ENCODE measurements around the gene CNBP. TPM values are rescaled to one million over a fixed set of nuclear protein-coding genes. Genes with fewer than 3 reads are reported as not detected.

The CNBP gene
- total RNA-seq, 1 experiment from 2014 or later: 438 TPM

DNA sequence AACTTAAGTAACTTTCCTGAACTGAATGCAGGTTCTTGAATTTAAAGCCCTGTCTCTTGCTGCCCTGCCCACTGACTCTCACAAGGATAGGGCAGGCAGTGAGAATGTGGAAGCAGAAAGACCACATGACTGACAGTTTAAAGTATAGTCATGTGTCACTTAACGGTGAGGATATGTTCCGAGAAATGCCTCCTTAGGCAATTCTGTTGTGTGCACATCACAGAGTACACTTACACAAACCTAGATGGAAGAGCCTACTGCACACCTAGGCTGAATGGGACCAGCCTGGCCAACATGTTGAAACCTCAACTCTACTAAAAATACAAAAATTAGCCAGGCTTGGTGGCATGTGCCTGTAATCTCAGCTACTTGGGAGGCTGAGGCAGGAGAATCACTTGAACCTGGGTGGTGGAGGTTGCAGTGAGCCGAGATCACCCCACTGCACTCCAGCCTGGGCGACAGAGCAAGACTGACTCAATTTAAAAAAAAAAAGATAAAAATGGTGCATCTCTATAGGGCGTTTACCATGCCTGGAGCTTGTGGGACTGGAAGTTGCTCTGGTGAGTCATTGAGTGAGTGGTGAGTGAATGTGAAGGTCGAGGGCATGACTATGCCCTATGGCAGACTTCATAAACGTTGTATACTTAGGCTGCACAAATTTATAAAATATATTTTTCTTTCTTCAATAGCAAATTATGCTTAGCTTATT is 46.8 kb upstream of the CNBP start:
- Histone ChIP-seq H3K36me3 (ENCODE audit: insufficient read depth, low read length, poor library complexity, severe bottlenecking) (no peaks in the 10 kb centered on the region), H3K27me3 (replicated peaks; ENCODE audit: insufficient read depth, low read depth, low read length, poor library complexity) (no peaks in the 10 kb centered on the region), H3K27ac (ENCODE audit: low read depth, low read length, poor library complexity, severe bottlenecking) (no peak overlapping the region), H3K4me3 (ENCODE audit: low read depth, low read length, poor library complexity, severe bottlenecking) (no peak overlapping the region), H3K4me1 (ENCODE audit: insufficient read depth, low read length, poor library complexity, severe bottlenecking) (peaks cover 4% of the 10 kb centered on the region), H3K9me3 (ENCODE audit: low read depth, low read length, poor library complexity, severe bottlenecking) (no peaks in the 10 kb centered on the region)
- no peak for DNase-seq (ENCODE audit: low spot score)
- intact Hi-C loops (cut with micrococcal nuclease; ENCODE audit: unreplicated experiment): no loop called here
- CTCF ChIA-PET: no interaction called here
- BruUV-seq (replicated peaks): no TSS peak
- TF ChIP-seq EZH2 (IDR thresholded peaks at IDR 0.05; ENCODE audit: borderline replicate concordance, low read depth, low read length, poor library complexity, severe bottlenecking): no peak
- TF ChIP-seq, protein P1, sequence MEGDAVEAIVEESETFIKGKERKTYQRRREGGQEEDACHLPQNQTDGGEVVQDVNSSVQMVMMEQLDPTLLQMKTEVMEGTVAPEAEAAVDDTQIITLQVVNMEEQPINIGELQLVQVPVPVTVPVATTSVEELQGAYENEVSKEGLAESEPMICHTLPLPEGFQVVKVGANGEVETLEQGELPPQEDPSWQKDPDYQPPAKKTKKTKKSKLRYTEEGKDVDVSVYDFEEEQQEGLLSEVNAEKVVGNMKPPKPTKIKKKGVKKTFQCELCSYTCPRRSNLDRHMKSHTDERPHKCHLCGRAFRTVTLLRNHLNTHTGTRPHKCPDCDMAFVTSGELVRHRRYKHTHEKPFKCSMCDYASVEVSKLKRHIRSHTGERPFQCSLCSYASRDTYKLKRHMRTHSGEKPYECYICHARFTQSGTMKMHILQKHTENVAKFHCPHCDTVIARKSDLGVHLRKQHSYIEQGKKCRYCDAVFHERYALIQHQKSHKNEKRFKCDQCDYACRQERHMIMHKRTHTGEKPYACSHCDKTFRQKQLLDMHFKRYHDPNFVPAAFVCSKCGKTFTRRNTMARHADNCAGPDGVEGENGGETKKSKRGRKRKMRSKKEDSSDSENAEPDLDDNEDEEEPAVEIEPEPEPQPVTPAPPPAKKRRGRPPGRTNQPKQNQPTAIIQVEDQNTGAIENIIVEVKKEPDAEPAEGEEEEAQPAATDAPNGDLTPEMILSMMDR (conservative IDR thresholded peaks at IDR 0.05; ENCODE audit: low read depth, low read length): no peak
- POLR2A ChIA-PET (ENCODE audit: low non-redundant PET): no interaction called here

DNA sequence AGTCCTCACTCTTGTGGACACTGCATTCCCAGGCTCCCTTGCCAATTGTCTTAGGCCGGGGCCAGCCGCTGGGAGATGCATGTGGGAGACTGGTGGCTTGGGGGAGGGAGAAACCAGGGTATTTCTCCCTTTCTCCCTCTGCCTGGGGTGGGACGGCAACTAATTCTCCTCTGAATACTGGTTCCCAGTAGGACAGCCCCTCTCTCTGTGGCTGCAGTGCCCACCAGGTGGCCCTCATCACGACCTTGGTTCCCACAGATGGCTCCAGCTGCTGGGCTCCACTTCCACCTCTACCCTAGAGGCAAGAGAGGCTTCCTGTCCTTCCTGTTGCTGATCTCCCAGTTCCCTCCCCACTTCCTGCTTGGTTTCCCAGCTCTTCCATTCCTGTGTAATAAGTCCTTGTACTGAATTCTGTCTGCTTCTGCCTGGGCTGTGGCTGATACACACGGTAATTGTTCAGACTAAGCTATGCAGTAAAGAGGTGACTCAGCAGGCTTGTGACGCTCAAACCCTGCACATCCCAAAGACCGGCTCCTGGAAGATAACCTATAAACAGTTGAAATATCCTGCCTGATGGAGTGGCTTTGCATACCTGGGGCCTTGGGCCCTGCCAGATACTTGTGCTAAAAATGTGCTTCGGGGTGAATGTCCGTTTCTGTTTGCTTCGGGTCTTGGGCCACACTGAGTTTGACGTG is 45.3 kb upstream of the CNBP start:
- DNase-seq (ENCODE audit: low spot score): peak; percentile 33
- POLR2A ChIA-PET (ENCODE audit: low non-redundant PET): no interaction called here
- H3K27me3 ChIP-seq (replicated peaks; ENCODE audit: insufficient read depth, low read depth, low read length, poor library complexity): no peaks in the 10 kb centered on the region
- CTCF ChIA-PET: no interaction called here
- H3K36me3 ChIP-seq (ENCODE audit: insufficient read depth, low read length, poor library complexity, severe bottlenecking): no peaks in the 10 kb centered on the region
- no peaks in the 10 kb centered on the region for H3K9me3 ChIP-seq (ENCODE audit: low read depth, low read length, poor library complexity, severe bottlenecking)
- intact Hi-C loops (cut with micrococcal nuclease; ENCODE audit: unreplicated experiment): no loop called here
- no peak overlapping the region for H3K27ac ChIP-seq (ENCODE audit: low read depth, low read length, poor library complexity, severe bottlenecking)
- BruUV-seq (replicated peaks): no TSS peak
- no peak overlapping the region for H3K4me3 ChIP-seq (ENCODE audit: low read depth, low read length, poor library complexity, severe bottlenecking)
- TF ChIP-seq, protein P1 (conservative IDR thresholded peaks at IDR 0.05; ENCODE audit: low read depth, low read length): no peak
- TF ChIP-seq EZH2 (IDR thresholded peaks at IDR 0.05; ENCODE audit: borderline replicate concordance, low read depth, low read length, poor library complexity, severe bottlenecking): no peak
- H3K4me1 ChIP-seq (ENCODE audit: insufficient read depth, low read length, poor library complexity, severe bottlenecking): peaks cover 4% of the 10 kb centered on the region

DNA sequence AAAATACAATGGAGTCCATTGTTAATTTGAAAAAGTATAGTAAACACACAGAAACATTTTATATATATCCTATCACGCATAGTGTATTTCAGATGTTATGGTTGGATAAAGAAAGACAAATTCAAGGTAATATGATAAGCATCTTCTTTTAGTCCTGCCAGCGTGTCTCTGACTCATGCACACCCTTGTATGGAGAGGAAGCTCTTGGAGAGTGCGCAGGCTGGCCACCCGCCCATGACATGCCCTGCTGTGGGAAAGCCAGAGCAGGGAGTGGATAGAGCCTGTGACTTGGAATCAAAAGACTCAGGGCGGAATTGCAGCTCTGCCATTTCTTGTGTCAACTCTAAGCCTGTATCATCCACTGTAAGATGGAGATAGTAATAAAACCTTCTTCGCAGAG is 42.7 kb upstream of the CNBP start:
- Histone ChIP-seq H3K27me3 (replicated peaks; ENCODE audit: insufficient read depth, low read depth, low read length, poor library complexity) (no peaks in the 10 kb centered on the region), H3K4me1 (ENCODE audit: insufficient read depth, low read length, poor library complexity, severe bottlenecking) (peaks cover 4% of the 10 kb centered on the region), H3K9me3 (ENCODE audit: low read depth, low read length, poor library complexity, severe bottlenecking) (no peaks in the 10 kb centered on the region), H3K36me3 (ENCODE audit: insufficient read depth, low read length, poor library complexity, severe bottlenecking) (no peaks in the 10 kb centered on the region), H3K27ac (ENCODE audit: low read depth, low read length, poor library complexity, severe bottlenecking) (no peak overlapping the region), H3K4me3 (ENCODE audit: low read depth, low read length, poor library complexity, severe bottlenecking) (no peak overlapping the region)
- ChIA-PET POLR2A (ENCODE audit: low non-redundant PET) (no interaction called here), CTCF (no interaction called here)
- DNase-seq (ENCODE audit: low spot score): peak; percentile 62
- intact Hi-C loops (cut with micrococcal nuclease; ENCODE audit: unreplicated experiment): no loop called here
- no TSS peak for BruUV-seq (replicated peaks)
- TF ChIP-seq EZH2 (IDR thresholded peaks at IDR 0.05; ENCODE audit: borderline replicate concordance, low read depth, low read length, poor library complexity, severe bottlenecking): no peak
- TF ChIP-seq, protein P1 (conservative IDR thresholded peaks at IDR 0.05; ENCODE audit: low read depth, low read length): no peak

Measured in A673 (cell line).